ENCODE measurements around the gene UROS.

DNA sequence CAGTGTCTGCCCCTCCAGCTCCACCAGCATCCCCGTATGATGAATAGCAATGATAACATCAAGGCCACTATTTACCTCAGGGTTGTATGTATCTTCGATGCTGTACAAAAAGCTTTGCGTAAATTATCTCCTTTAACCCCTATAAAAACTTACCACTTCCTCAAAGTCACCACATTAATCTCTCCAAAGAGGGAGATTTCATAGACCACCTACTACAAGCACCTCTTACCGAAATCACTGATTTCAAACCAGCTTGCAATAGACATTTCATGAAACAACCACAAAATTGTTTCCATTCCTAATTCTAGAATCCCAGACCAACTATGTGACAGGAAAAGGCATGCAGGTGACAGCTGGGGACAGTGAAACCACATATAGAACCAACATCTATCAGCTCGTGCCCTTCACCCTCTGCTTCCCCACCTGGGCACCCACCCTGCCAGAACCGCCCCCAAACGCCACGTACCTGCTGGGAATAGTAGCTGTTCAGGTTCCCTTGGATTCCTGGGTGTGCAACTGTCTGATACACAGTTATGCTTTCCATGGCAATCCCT, 27.3 kb downstream of the UROS start:
- TF ChIP-seq, protein P1, sequence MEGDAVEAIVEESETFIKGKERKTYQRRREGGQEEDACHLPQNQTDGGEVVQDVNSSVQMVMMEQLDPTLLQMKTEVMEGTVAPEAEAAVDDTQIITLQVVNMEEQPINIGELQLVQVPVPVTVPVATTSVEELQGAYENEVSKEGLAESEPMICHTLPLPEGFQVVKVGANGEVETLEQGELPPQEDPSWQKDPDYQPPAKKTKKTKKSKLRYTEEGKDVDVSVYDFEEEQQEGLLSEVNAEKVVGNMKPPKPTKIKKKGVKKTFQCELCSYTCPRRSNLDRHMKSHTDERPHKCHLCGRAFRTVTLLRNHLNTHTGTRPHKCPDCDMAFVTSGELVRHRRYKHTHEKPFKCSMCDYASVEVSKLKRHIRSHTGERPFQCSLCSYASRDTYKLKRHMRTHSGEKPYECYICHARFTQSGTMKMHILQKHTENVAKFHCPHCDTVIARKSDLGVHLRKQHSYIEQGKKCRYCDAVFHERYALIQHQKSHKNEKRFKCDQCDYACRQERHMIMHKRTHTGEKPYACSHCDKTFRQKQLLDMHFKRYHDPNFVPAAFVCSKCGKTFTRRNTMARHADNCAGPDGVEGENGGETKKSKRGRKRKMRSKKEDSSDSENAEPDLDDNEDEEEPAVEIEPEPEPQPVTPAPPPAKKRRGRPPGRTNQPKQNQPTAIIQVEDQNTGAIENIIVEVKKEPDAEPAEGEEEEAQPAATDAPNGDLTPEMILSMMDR (IDR thresholded peaks at IDR 0.05; ENCODE audit: borderline replicate concordance, extremely low read depth, low read length, poor library complexity, severe bottlenecking): no peak
- TF ChIP-seq EZH2 (IDR thresholded peaks at IDR 0.05; ENCODE audit: borderline replicate concordance, low read depth, low read length, severe bottlenecking): no peak
